H9 (cell line): ENCODE measurements around the gene MICAL3. TPM values are rescaled to one million over a fixed set of nuclear protein-coding genes. Genes with fewer than 3 reads are reported as not detected.

ENCODE experiments used
- DNase-seq: peaks from one replicate; pipeline ENCODE4 v3.0.0-alpha.2; 2017
- H2AFZ ChIP-seq: one replicate; pipeline ENCODE4 v1.6.1; 2013; ENCODE audit warnings: mild to moderate bottlenecking, low read length, control low read depth, moderate library complexity
- H2AK5ac ChIP-seq: 2 replicates; pipeline ENCODE4 v1.6.1; 2013; ENCODE audit warnings: low read length, control low read depth, mixed read lengths; ENCODE audit not compliant: insufficient read length
- H2BK120ac ChIP-seq: one replicate; pipeline ENCODE4 v1.6.1; 2013; ENCODE audit warnings: low read depth, mild to moderate bottlenecking, low read length, control low read depth, inconsistent platforms; ENCODE audit not compliant: poor library complexity, severe bottlenecking
- H2BK12ac ChIP-seq: 2 replicates; pipeline ENCODE4 v1.6.1; 2013; ENCODE audit warnings: low read length, control low read depth, mixed read lengths, low read depth; ENCODE audit not compliant: insufficient read length
- H2BK15ac ChIP-seq: 2 replicates; pipeline ENCODE4 v1.6.1; 2013; ENCODE audit warnings: low read depth, low read length, control low read depth
- H2BK20ac ChIP-seq: one replicate; pipeline ENCODE4 v1.6.1; 2013; ENCODE audit warnings: low read depth, mild to moderate bottlenecking, low read length, control low read depth, inconsistent platforms; ENCODE audit not compliant: poor library complexity, severe bottlenecking
- H2BK5ac ChIP-seq: 2 replicates; pipeline ENCODE4 v1.6.1; 2013; ENCODE audit warnings: low read length, control low read depth, mixed read lengths; ENCODE audit not compliant: insufficient read length
- H3K14ac ChIP-seq: 2 replicates; pipeline ENCODE4 v1.6.1; 2013; ENCODE audit warnings: low read length, control low read depth; ENCODE audit not compliant: insufficient read depth
- H3K18ac ChIP-seq: 2 replicates; pipeline ENCODE4 v1.6.1; 2013; ENCODE audit warnings: low read depth, mild to moderate bottlenecking, mixed read lengths, low read length, control low read depth; ENCODE audit not compliant: insufficient read length
- H3K23ac ChIP-seq: 2 replicates; pipeline ENCODE4 v1.6.1; 2013; ENCODE audit warnings: low read length, control low read depth, mixed read lengths, low read depth; ENCODE audit not compliant: insufficient read length
- H3K23me2 ChIP-seq: 2 replicates; pipeline ENCODE4 v1.6.1; 2013; ENCODE audit warnings: low read depth, mild to moderate bottlenecking, mixed read lengths, low read length, control low read depth; ENCODE audit not compliant: insufficient read length, poor library complexity, severe bottlenecking
- H3K27ac ChIP-seq: 2 replicates; pipeline ENCODE4 v1.5.1; 2013; ENCODE audit warnings: low read length, control low read depth, mixed read lengths, low read depth; ENCODE audit not compliant: insufficient read length
- H3K27me3 ChIP-seq: 2 replicates; pipeline ENCODE4 v1.6.1; 2013; ENCODE audit warnings: low read length, control low read depth, inconsistent platforms; ENCODE audit not compliant: insufficient read depth
- H3K4ac ChIP-seq: 2 replicates; pipeline ENCODE4 v1.6.1; 2013; ENCODE audit warnings: low read depth, mild to moderate bottlenecking, control low read depth, inconsistent platforms, low read length, moderate library complexity
- H3K4me1 ChIP-seq: 2 replicates; pipeline ENCODE4 v1.6.1; 2013; ENCODE audit warnings: low read length, control low read depth, inconsistent platforms; ENCODE audit not compliant: insufficient read depth
- H3K4me2 ChIP-seq: 2 replicates; pipeline ENCODE4 v1.6.1; 2013; ENCODE audit warnings: low read length, control low read depth, mixed read lengths; ENCODE audit not compliant: insufficient read length, insufficient read depth
- H3K56ac ChIP-seq: 2 replicates; pipeline ENCODE4 v1.6.1; 2013; ENCODE audit warnings: low read depth, mild to moderate bottlenecking, mixed read lengths, low read length, control low read depth; ENCODE audit not compliant: insufficient read length
- H3K79me1 ChIP-seq: 2 replicates; pipeline ENCODE4 v1.6.1; 2013; ENCODE audit warnings: low read depth, mild to moderate bottlenecking, moderate library complexity, low read length, control low read depth, inconsistent platforms; ENCODE audit not compliant: insufficient read depth, poor library complexity, severe bottlenecking
- H3K79me2 ChIP-seq: 2 replicates; pipeline ENCODE4 v1.6.1; 2013; ENCODE audit warnings: low read length, control low read depth, inconsistent platforms; ENCODE audit not compliant: insufficient read depth
- H3K9ac ChIP-seq: 2 replicates; pipeline ENCODE4 v1.6.1; 2013; ENCODE audit warnings: low read length, control low read depth, mixed read lengths; ENCODE audit not compliant: insufficient read length; ENCODE audit errors: extremely low read depth
- H3K9me3 ChIP-seq: one replicate; pipeline ENCODE4 v1.6.1; 2013; ENCODE audit warnings: low read depth, low read length, inconsistent platforms; ENCODE audit not compliant: control insufficient read depth
- H3T11ph ChIP-seq: one replicate; pipeline ENCODE4 v1.6.1; 2013; ENCODE audit warnings: mild to moderate bottlenecking, low read length, control low read depth, inconsistent platforms
- H4K20me1 ChIP-seq: one replicate; pipeline ENCODE4 v1.6.1; 2013; ENCODE audit not compliant: control insufficient read depth, insufficient read length, insufficient read depth
- H4K5ac ChIP-seq: 2 replicates; pipeline ENCODE4 v1.6.1; 2013; ENCODE audit warnings: low read depth, mild to moderate bottlenecking, mixed read lengths, low read length, control low read depth; ENCODE audit not compliant: insufficient read length
- H4K8ac ChIP-seq: replicated peaks from 2 replicates; pipeline ENCODE4 v1.6.1; 2013; ENCODE audit warnings: low read length, control low read depth, mixed read lengths, low read depth; ENCODE audit not compliant: insufficient read length
- H4K91ac ChIP-seq: 2 replicates; pipeline ENCODE4 v1.6.1; 2013; ENCODE audit warnings: low read depth, mild to moderate bottlenecking, moderate library complexity, mixed read lengths, low read length, control low read depth; ENCODE audit not compliant: insufficient read length
- H3K27ac Mint-ChIP-seq, 3 experiments: 2 replicates in 2 of 3; 3 replicates in 1 of 3; pipeline ENCODE4 v1.8.0; 2020 to 2021; ENCODE audit warnings: mixed read lengths in 3 of 3, mild to moderate bottlenecking in 1 of 3, moderate library complexity in 1 of 3
- H3K27me3 Mint-ChIP-seq: 2 replicates; pipeline ENCODE4 v1.8.0; 2021; ENCODE audit warnings: low read depth, mild to moderate bottlenecking, moderate library complexity, mixed read lengths
- H3K36me3 Mint-ChIP-seq, 3 experiments: 2 replicates in 2 of 3; 3 replicates in 1 of 3; pipeline ENCODE4 v1.8.0; 2020 to 2021; ENCODE audit warnings: low read depth in 3 of 3, mixed read lengths in 3 of 3; ENCODE audit not compliant: insufficient read depth in 1 of 3
- H3K4me1 Mint-ChIP-seq, 2 experiments: 2 replicates each; pipeline ENCODE4 v1.8.0; 2020; ENCODE audit warnings: mixed read lengths in 2 of 2
- H3K4me3 Mint-ChIP-seq, 2 experiments: 2 replicates in 1 of 2; 3 replicates in 1 of 2; pipeline ENCODE4 v1.8.0; 2020 to 2021; ENCODE audit warnings: mild to moderate bottlenecking in 2 of 2, mixed read lengths in 2 of 2, moderate library complexity in 1 of 2
- H3K9me3 Mint-ChIP-seq, 2 experiments: 2 replicates in 1 of 2; 3 replicates in 1 of 2; pipeline ENCODE4 v1.8.0; 2020; ENCODE audit warnings: mild to moderate bottlenecking in 2 of 2, mixed read lengths in 2 of 2, moderate library complexity in 1 of 2
- CTCF ChIP-seq: fragments of 200-600 bp; sonication (generic); conservative IDR thresholded peaks from 3 replicates; pipeline ENCODE4 v1.8.0; 2021; ENCODE audit warnings: antibody characterized with exemption, mild to moderate bottlenecking
- WGBS: extraction: QIAGEN DNeasy Blood & Tissue Kit; methylation state at CpG from one replicate; pipeline ENCODE4 v1.1.7; 2013; ENCODE audit warnings: missing lambda C conversion rate, low lambda C conversion rate, mixed read lengths; ENCODE audit not compliant: insufficient read length; ENCODE audit errors: extremely low coverage; 5-methylcytosine and 5-hydroxymethylcytosine counted together
- total RNA-seq: library from RNA; stranded (reverse); gene quantifications from 2 replicates; pipeline ENCODE4 v1.2.1, GENCODE V29; 2021

MICAL3 gene
- total RNA-seq, 1 experiment from 2014 or later, result 50.2 TPM

GRCh38 chr22:17905445-17905844 is 118.9 kb downstream of the MICAL3 start:
- Histone ChIP-seq H2BK120ac (no peak overlapping the region), H3K4ac (no peak overlapping the region), H3K23ac (no peak overlapping the region), H3K4me2 (no peak overlapping the region), H3T11ph (no peak overlapping the region), H2BK20ac (no peak overlapping the region), H3K9ac (no peak overlapping the region), H3K56ac (no peak overlapping the region), H2BK5ac (no peak overlapping the region), H3K79me2 (peaks cover 3% of the 10 kb centered on the region; the same call in 1 of the 2 replicates), H4K8ac (no peak overlapping the region), H3K9me3 (no peaks in the 10 kb centered on the region), H4K91ac (no peak overlapping the region), H4K20me1 (no peaks in the 10 kb centered on the region), H4K5ac (no peak overlapping the region), H2BK12ac (no peak overlapping the region), H3K27me3 (no peaks in the 10 kb centered on the region), H2AFZ (no peak overlapping the region), H2AK5ac (no peak overlapping the region), H2BK15ac (no peak overlapping the region), H3K27ac (no peak overlapping the region), H3K14ac (no peak overlapping the region), H3K79me1 (no peaks in the 10 kb centered on the region), H3K23me2 (no peaks in the 10 kb centered on the region), H3K4me1 (no peaks in the 10 kb centered on the region), H3K18ac (no peak overlapping the region)
- no peak overlapping the region for H3K27ac Mint-ChIP-seq
- H3K4me3 Mint-ChIP-seq, result no peak overlapping the region
- TF ChIP-seq CTCF, result no peak
- H3K36me3 Mint-ChIP-seq, result peaks cover 18 to 49% (median 37%) of the 10 kb centered on the region in 3 experiments; a peak in 6 of 7 replicates
- no peaks in the 10 kb centered on the region for H3K27me3 Mint-ChIP-seq
- peaks cover 35 to 36% of the 10 kb centered on the region in 2 experiments for H3K4me1 Mint-ChIP-seq
- H3K9me3 Mint-ChIP-seq, result no peaks in the 10 kb centered on the region
- no CpG with 5 or more reads among the region's 8 CpGs for WGBS
- no peak for DNase-seq
